ENCODE measurements around the gene NIPSNAP2.
"Not testable (repeated sequence)": the region's sequence is repeated elsewhere in the genome, so short reads cannot be mapped to it uniquely, and the experiment has no call there.

NIPSNAP2 gene

DNA sequence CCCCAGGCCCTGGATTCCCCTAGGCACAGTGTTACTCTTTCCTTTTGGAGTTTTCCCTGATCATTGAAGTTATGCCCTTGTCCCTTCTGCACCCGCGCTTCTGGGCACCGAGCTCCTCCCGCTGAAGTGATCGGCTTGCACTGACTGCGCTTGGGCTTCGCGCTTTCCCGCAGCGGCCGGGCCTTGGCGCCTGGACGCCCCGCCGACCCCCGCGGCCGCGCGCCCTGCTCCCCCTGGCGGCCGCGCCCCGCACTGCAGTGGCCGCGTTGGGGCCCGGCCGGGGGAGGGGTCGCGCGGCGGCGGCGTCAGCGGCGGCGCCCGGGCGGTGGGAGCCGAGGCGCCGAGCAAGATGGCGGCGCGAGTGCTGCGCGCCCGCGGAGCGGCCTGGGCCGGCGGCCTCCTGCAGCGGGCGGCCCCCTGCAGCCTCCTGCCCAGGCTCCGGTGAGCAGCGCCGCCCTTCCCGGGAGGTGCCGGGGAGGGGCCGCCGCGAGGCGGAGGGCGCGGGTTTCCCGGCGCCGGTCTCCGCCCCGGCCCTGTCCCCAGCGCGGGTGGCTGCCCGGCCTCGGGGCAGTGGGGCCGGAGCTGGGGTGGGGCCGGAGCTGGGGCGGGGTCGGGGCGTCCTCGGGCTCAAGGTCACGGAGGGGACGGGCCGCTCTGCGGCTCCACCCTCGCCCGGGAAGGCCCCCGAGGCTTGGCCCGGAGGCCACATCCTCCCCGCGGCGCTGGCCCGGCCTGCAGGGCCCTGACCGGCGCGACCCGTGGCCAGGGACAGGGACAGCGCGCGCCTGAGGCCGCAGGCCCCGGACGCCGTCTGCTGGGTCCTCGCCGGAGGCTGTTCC is at the start of gene NIPSNAP2:
NIPSNAP2 (plus strand) TSS at position 325 of the 839 bp plus-strand sequence; CDS start at position 350, 25 bp downstream.
- DNase-seq (ENCODE audit: low spot score in 2 of 2), result peak; percentile 41 to 77
- H3K36me3 ChIP-seq (replicated peaks), result peaks cover 13% of the 10 kb centered on the region
- in situ Hi-C loops (cut with MboI; ENCODE audit: low sequenced_read_pairs), result loop anchor here (10.0 kb wide), 1 partner anchor 320 kb away; no protein-coding TSS in a partner anchor
- H3K27me3 ChIP-seq (ENCODE audit: low read depth), result no peaks in the 10 kb centered on the region
- no peaks in the 10 kb centered on the region for H3K9me3 ChIP-seq
- peak within 1 kb of the TSS; percentile 60 for H3K4me3 ChIP-seq
- H3K4me1 ChIP-seq, result peaks cover 3% of the 10 kb centered on the region

DNA sequence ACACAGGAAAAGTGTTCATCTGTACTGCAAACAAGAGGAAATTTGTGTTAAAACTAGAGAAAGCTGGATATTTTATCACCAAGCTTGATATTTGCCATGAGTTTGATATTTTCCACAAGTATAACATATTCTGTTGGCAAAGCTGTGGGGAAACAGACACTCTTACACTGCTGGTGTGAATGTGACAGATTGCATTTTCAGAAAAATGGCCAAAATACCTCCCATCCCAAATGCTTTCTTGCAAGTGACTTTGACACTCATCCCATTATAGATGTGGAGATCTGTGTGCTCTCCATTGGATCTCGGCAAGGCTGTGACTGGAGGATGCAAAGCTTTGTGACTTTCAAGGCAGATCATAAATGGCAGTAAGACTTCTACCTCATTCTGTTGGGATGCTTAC is 46.6 kb upstream of the NIPSNAP2 start:
- no peaks in the 10 kb centered on the region for H3K27me3 ChIP-seq (ENCODE audit: low read depth)
- DNase-seq (ENCODE audit: low spot score in 2 of 2), result no peak
- H3K4me1 ChIP-seq, result no peaks in the 10 kb centered on the region
- H3K9me3 ChIP-seq, result no peaks in the 10 kb centered on the region
- in situ Hi-C loops (cut with MboI; ENCODE audit: low sequenced_read_pairs), result no loop called here
- H3K36me3 ChIP-seq (replicated peaks), result no peaks in the 10 kb centered on the region
- H3K4me3 ChIP-seq, result no peak overlapping the region

DNA sequence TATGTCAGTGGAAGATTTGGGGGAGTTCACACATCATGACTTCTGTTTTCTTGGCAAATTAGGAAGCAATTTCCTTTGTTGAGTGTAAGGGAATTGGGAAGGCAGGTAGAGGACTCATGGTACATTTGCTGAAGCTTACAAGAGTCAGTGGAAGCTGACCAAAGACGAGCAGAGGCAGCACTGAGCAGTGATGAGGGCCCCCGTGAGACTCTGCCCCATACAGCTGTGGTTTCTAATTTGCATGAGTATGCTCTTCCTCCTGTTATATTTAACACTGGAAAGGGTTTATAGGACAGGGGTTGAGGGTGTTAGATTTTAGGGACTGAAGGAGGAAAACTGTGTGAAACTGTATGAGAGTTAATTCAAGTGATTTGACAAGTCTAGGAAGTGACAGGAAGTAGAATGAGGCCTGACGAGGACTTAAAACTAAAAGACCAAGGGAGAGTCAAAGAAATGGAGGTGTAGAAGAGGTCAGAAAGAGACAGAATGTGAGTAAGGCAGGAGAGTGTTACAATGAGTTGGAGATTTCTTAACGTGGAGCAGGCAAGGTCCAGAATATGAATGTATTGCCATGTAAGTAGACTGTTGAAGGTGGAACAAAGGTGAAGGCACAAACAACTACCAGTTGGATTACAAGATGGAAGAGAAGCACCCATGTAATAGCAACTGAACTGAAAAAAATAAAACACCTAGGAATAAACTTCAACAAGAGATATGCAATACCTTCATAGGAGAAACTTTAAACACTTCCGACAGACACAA is 36.2 kb upstream of the NIPSNAP2 start:
- in situ Hi-C loops (cut with MboI; ENCODE audit: low sequenced_read_pairs), result no loop called here

DNA sequence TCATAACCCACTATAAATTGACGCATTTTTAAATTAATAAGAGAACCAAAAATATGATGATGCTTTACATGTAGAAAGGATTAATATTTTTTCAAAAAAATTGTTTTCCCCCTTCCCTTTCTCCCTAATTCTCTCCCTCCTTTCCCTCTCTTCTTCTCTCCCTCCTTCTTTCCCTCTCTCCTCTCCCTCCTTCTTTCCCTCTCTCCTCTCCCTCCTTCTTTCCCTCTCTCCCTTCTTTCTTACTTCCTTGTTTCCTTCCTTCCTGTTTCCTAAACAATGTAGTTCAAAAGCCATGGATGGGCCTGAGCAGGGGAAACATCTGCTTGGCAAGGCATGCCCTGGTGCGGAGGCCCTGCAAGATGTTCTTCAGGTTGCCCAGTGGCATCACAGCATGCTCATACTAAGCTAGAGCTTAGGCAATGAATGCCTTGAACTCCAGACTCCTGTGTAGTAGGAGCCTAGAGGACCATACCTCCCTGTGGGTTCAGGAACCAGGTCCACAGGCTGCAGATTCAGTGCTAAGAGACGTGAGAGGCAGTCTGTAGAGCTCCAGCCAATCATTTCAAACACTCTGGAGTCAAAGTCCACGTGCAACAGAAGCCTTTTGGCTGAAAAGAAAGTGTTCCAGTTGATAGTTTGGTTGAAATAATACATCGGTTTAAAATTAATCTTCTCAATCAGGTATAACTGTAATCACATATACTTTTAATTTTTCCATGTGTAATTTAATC is 32.8 kb upstream of the NIPSNAP2 start:
- Histone ChIP-seq H3K27me3 (ENCODE audit: low read depth) (no peaks in the 10 kb centered on the region), H3K9me3 (no peaks in the 10 kb centered on the region), H3K4me1 (no peaks in the 10 kb centered on the region), H3K4me3 (no peak overlapping the region), H3K36me3 (replicated peaks) (no peaks in the 10 kb centered on the region)
- no peak for DNase-seq (ENCODE audit: low spot score in 2 of 2)
- in situ Hi-C loops (cut with MboI; ENCODE audit: low sequenced_read_pairs), result no loop called here

More for the DNA sequence above, 36.2 kb upstream of the NIPSNAP2 start:
- no peaks in the 10 kb centered on the region for H3K27me3 ChIP-seq (ENCODE audit: low read depth)
- H3K36me3 ChIP-seq (replicated peaks), result no peaks in the 10 kb centered on the region
- H3K4me1 ChIP-seq, result no peaks in the 10 kb centered on the region
- DNase-seq (ENCODE audit: low spot score in 2 of 2), result no peak
- H3K9me3 ChIP-seq, result no peaks in the 10 kb centered on the region
- no peak overlapping the region for H3K4me3 ChIP-seq

DNA sequence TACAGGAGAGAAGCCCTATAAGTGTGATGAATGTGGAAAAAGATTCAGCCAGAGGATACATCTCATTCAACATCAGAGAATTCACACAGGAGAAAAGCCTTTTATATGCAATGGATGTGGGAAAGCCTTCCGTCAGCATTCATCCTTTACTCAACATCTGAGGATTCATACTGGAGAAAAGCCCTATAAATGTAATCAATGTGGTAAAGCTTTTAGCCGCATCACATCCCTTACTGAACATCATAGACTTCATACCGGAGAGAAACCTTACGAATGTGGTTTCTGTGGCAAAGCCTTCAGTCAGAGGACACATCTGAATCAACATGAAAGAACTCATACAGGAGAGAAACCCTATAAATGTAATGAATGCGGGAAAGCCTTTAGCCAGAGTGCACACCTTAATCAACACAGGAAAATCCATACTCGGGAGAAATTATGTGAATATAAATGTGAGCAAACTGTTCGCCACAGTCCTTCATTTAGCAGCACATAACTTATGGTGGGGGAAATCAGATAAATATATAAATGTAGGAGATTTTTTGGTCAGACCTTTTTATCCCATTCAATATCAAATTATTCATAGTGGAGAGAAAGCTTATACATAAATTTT is 24.8 kb upstream of the NIPSNAP2 start:
- no peaks in the 10 kb centered on the region for H3K9me3 ChIP-seq
- in situ Hi-C loops (cut with MboI; ENCODE audit: low sequenced_read_pairs), result no loop called here

DNA sequence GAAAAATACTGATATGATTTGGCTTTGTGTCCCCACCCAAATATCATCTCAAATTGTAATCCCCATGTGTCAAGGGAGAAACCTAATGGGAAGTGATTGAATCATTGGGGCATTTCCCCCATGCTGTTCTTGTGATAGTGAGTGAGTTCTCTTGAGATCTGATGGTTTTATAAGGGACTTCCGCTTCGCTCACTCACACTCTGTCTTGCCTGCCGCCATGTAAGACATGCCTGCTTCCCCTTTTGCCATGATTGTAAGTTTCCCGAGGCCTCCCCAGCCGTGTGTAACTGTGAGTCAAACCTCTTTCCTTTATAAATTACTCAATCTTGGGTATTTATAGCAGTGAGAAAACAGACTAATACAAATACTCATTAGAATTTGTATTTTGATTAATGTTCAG is 17.8 kb upstream of the NIPSNAP2 start:
- Histone ChIP-seq H3K4me3 (no peak overlapping the region), H3K27me3 (ENCODE audit: low read depth) (peaks cover 3% of the 10 kb centered on the region; the same call in 1 of the 2 replicates), H3K9me3 (no peaks in the 10 kb centered on the region), H3K4me1 (no peaks in the 10 kb centered on the region), H3K36me3 (replicated peaks) (no peaks in the 10 kb centered on the region)
- DNase-seq (ENCODE audit: low spot score in 2 of 2), result no peak
- in situ Hi-C loops (cut with MboI; ENCODE audit: low sequenced_read_pairs), result no loop called here

More for the DNA sequence above, 24.8 kb upstream of the NIPSNAP2 start:
- DNase-seq (ENCODE audit: low spot score in 2 of 2), result no peak
- Histone ChIP-seq H3K4me1 (no peaks in the 10 kb centered on the region), H3K4me3 (no peak overlapping the region), H3K36me3 (replicated peaks) (no peaks in the 10 kb centered on the region), H3K27me3 (ENCODE audit: low read depth) (no peaks in the 10 kb centered on the region)

GRCh38 chr7:55951637-55952351 is 12.6 kb upstream of the NIPSNAP2 start, which contains the start of gene MRPS17:
Gene MRPS17 (plus strand): TSS chr7:55951877. CDS start chr7:55953196, 1,319 bp downstream.
- peak; percentile 84 to 93 for DNase-seq (ENCODE audit: low spot score in 2 of 2)
- H3K9me3 ChIP-seq, result no peaks in the 10 kb centered on the region
- H3K27me3 ChIP-seq (ENCODE audit: low read depth), result peaks cover 3% of the 10 kb centered on the region; the same call in 1 of the 2 replicates
- in situ Hi-C loops (cut with MboI; ENCODE audit: low sequenced_read_pairs), result no loop called here
- peaks cover 26% of the 10 kb centered on the region for H3K36me3 ChIP-seq (replicated peaks)
- H3K4me3 ChIP-seq, result peak within 1 kb of the TSS; percentile 78
- H3K4me1 ChIP-seq, result no peaks in the 10 kb centered on the region

GRCh38 chr7:55952352-55952671 is 12.1 kb upstream of the NIPSNAP2 start:
- DNase-seq (ENCODE audit: low spot score in 2 of 2); H3K9me3 ChIP-seq; H3K27me3 ChIP-seq (ENCODE audit: low read depth); H3K4me1 ChIP-seq; in situ Hi-C loops (cut with MboI; ENCODE audit: low sequenced_read_pairs): not testable (repeated sequence)
- peak overlapping the region; percentile 78 for H3K4me3 ChIP-seq
- peaks cover 26% of the 10 kb centered on the region for H3K36me3 ChIP-seq (replicated peaks)

DNA sequence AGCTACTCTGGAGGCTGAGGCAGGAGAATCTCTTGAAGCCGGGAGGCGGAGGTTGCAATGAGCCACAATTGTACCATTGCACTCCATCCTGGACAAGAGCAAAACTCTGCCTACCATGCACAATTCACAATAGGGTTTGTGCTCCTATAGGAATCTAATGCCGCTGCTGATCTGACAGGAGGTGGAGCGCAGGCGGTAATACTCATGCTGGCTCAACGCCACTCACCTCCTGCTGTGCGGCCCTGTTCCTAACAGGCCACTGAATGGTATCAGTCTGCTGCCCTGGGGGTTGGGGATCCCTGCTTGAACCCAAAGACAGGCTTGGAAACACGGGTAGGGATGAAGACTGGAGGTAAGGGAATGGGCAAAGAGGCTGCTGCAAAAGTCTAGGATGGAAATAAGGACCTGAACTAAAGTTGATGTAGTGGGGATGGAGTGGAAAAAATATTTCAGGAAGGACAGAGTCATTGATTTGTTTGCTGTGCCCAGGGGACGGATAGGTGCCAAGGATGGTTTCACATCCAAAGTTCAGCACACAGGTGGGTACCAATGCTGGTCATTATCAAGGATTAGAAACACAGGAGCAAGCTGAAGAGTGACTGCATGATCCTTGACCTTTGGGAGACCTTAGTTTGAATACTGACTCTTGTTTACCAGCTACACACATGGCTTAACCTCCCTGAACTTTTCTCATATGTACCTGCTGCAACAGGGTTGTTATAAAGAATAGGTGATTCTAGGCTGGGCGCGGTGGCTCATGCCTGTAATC is 10.5 kb upstream of the NIPSNAP2 start:
- H3K27me3 ChIP-seq (ENCODE audit: low read depth), result no peaks in the 10 kb centered on the region
- in situ Hi-C loops (cut with MboI; ENCODE audit: low sequenced_read_pairs), result no loop called here
- H3K36me3 ChIP-seq (replicated peaks), result peaks cover 26% of the 10 kb centered on the region
- no peaks in the 10 kb centered on the region for H3K9me3 ChIP-seq
- DNase-seq (ENCODE audit: low spot score in 2 of 2), result no peak
- no peak overlapping the region for H3K4me3 ChIP-seq
- H3K4me1 ChIP-seq, result peaks cover 2% of the 10 kb centered on the region; the same call in 1 of the 2 replicates

- no peak overlapping the region for H3K4me3 ChIP-seq
- no peaks in the 10 kb centered on the region for H3K9me3 ChIP-seq
- peaks cover 2% of the 10 kb centered on the region; the same call in 1 of the 2 replicates for H3K4me1 ChIP-seq
- no peak for DNase-seq (ENCODE audit: low spot score in 2 of 2)
- no peaks in the 10 kb centered on the region for H3K27me3 ChIP-seq (ENCODE audit: low read depth)
- peaks cover 27% of the 10 kb centered on the region for H3K36me3 ChIP-seq (replicated peaks)
- in situ Hi-C loops (cut with MboI; ENCODE audit: low sequenced_read_pairs), result no loop called here
Measured at GRCh38 chr7:55957190-55957589, 7.2 kb upstream of the NIPSNAP2 start.

GRCh38 chr7:55962014-55962413 is 2.4 kb upstream of the NIPSNAP2 start:
- in situ Hi-C loops (cut with MboI; ENCODE audit: low sequenced_read_pairs), result loop anchor here (10.0 kb wide), 1 partner anchor 317 kb away; no protein-coding TSS in a partner anchor
- no peak for DNase-seq (ENCODE audit: low spot score in 2 of 2)

DNA sequence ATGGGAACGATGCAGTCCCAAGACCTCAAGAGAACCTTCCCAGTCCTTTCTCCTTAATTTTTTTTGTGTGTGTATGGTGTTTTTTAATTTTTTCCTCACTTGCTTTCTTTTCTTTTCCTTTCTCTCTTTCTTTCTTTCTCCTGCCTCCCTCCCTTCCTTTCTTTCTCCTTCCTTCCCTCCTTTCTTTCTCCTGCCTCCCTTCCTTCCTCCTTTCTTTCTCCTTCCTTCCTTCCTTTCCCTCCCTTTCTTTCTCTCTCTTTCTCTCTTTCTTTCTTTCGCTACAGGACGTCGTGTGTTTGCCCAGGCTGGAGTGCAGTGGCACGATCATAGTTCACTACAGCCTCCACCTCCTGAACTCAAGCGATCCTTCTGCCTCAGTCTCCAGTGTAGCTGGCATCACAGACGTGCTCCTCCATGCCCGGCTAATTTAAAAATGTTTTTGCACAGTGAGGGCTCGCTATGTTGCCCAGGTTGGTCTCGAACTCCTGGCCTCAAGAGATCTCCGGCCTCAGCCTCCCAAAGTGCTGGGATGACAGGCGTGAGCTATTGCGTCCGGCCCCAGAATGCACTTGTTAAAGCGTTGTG is 709 bp upstream of the NIPSNAP2 start:
- peaks cover 13% of the 10 kb centered on the region for H3K36me3 ChIP-seq (replicated peaks)
- no peaks in the 10 kb centered on the region for H3K27me3 ChIP-seq (ENCODE audit: low read depth)
- in situ Hi-C loops (cut with MboI; ENCODE audit: low sequenced_read_pairs), result loop anchor here (10.0 kb wide), 1 partner anchor 319 kb away; no protein-coding TSS in a partner anchor
- H3K9me3 ChIP-seq, result no peaks in the 10 kb centered on the region
- no peak for DNase-seq (ENCODE audit: low spot score in 2 of 2)
- peak overlapping the region; percentile 16; the same call in 1 of the 2 replicates for H3K4me3 ChIP-seq
- H3K4me1 ChIP-seq, result peaks cover 3% of the 10 kb centered on the region

More at GRCh38 chr7:55962014-55962413, 2.4 kb upstream of the NIPSNAP2 start:
- Histone ChIP-seq H3K4me1 (peaks cover 5% of the 10 kb centered on the region), H3K27me3 (ENCODE audit: low read depth) (no peaks in the 10 kb centered on the region), H3K36me3 (replicated peaks) (peaks cover 10% of the 10 kb centered on the region), H3K9me3 (no peaks in the 10 kb centered on the region), H3K4me3 (no peak overlapping the region)
